Iris pigment epithelial cell (primary cell): ENCODE measurements around the gene TMEM9.

Source experiments
- DNase-seq: peaks from one replicate; pipeline ENCODE4 v3.0.0-alpha.2; 2011; ENCODE audit warnings: low read depth

Gene TMEM9

GRCh38 chr1:201105688-201106087 lies 48.6 kb downstream of the TMEM9 start:
- no peak for DNase-seq

GRCh38 chr1:201104141-201104540 lies 50.1 kb downstream of the TMEM9 start:
- DNase-seq = no peak

GRCh38 chr1:201103666-201104065 lies 50.6 kb downstream of the TMEM9 start:
- DNase-seq = no peak

- DNase-seq = no peak
Measured at GRCh38 chr1:201100169-201100930, 53.9 kb downstream of the TMEM9 start.

- no peak for DNase-seq
Measured at GRCh38 chr1:201098992-201099677, 55.1 kb downstream of the TMEM9 start.

- no peak for DNase-seq
Measured at GRCh38 chr1:201096977-201097856, 57.1 kb downstream of the TMEM9 start.

GRCh38 chr1:201096041-201096461 lies 58.2 kb downstream of the TMEM9 start:
- DNase-seq = no peak

GRCh38 chr1:201095581-201095980 lies 58.7 kb downstream of the TMEM9 start:
- DNase-seq = no peak

GRCh38 chr1:201094832-201095231 lies 59.4 kb downstream of the TMEM9 start:
- no peak for DNase-seq

GRCh38 chr1:201093962-201094361 lies 60.3 kb downstream of the TMEM9 start:
- no peak for DNase-seq

GRCh38 chr1:201093561-201093960 lies 60.7 kb downstream of the TMEM9 start:
- no peak for DNase-seq

GRCh38 chr1:201092738-201093137 lies 61.5 kb downstream of the TMEM9 start:
- DNase-seq = no peak

- no peak for DNase-seq
Measured at GRCh38 chr1:201091256-201091655, 63.0 kb downstream of the TMEM9 start.

- DNase-seq = no peak
Measured at GRCh38 chr1:201090541-201090940, 63.7 kb downstream of the TMEM9 start.

GRCh38 chr1:201089596-201089995 lies 64.7 kb downstream of the TMEM9 start:
- no peak for DNase-seq

- no peak for DNase-seq
Measured at GRCh38 chr1:201088901-201089525, 65.3 kb downstream of the TMEM9 start.

- DNase-seq = no peak
Measured at GRCh38 chr1:201088395-201088794, 65.9 kb downstream of the TMEM9 start.

- DNase-seq = peak; percentile 43
Measured at GRCh38 chr1:201085902-201086735, 68.2 kb downstream of the TMEM9 start.
